Ovary (tissue), 3 donors: Measurements from ENCODE around the gene PSMD4.

Experiments used
- CTCF ChIP-seq, 3 donors: fragments of 450-650 bp in 2 of 3; fragments of 200-600 bp in 1 of 3; IDR thresholded peaks; one replicate each; pipeline versions ENCODE4 v1.5.1 to v1.8.0; 2016 to 2022; ENCODE audit warnings: antibody characterized with exemption in 3 of 3, mild to moderate bottlenecking in 1 of 3
- EP300 ChIP-seq: sonication (generic); formaldehyde crosslinking; IDR thresholded peaks from one replicate; pipeline ENCODE4 v1.6.1; 2017; ENCODE audit warnings: antibody characterized with exemption
- POLR2A ChIP-seq: fragments of 450-650 bp; IDR thresholded peaks from one replicate; pipeline ENCODE4 v1.6.1; 2017; ENCODE audit warnings: antibody characterized with exemption, mild to moderate bottlenecking, moderate library complexity
- donor health status: DM: no; HTN: no; CAD: no.

GRCh38 chr1:151211972-151212705, 42.4 kb upstream of the PSMD4 start:
- no peak for TF ChIP-seq CTCF (IDR thresholded peaks at IDR 0.05)
- no peak for TF ChIP-seq EP300
- TF ChIP-seq POLR2A = no peak
